CD14-positive monocyte (primary cell): ENCODE results near the gene HSPB1. TPM values are rescaled to one million over a fixed set of nuclear protein-coding genes. Genes with fewer than 3 reads are reported as not detected.

Experiments
- DNase-seq, 3 donors: peaks; one replicate each; pipeline ENCODE4 v3.0.0-alpha.2; 2011 to 2022
- H2AFZ ChIP-seq: 2 replicates; pipeline ENCODE4 v1.6.0; 2012; ENCODE audit warnings: mild to moderate bottlenecking, low read depth, low read length, inconsistent platforms; ENCODE audit not compliant: insufficient read depth, poor library complexity, severe bottlenecking
- H3K27ac ChIP-seq, 2 donors: 1 replicate in 1 of 2; 2 replicates in 1 of 2; pipeline ENCODE4 v1.5.1; 2012 to 2013; ENCODE audit warnings: low read length in 2 of 2, control low read depth in 1 of 2, inconsistent platforms in 1 of 2, low read depth in 1 of 2, mild to moderate bottlenecking in 1 of 2
- H3K27me3 ChIP-seq, 2 donors: one replicate each; pipeline versions ENCODE4 v1.6.0 to v1.6.1; 2011 to 2013; ENCODE audit warnings: low read length in 2 of 2; ENCODE audit not compliant: control insufficient read depth in 2 of 2, insufficient read depth in 2 of 2
- H3K36me3 ChIP-seq, 2 donors: replicated peaks in 1 of 2; 1 replicate in 1 of 2; 2 replicates in 1 of 2; pipeline versions ENCODE4 v1.5.1 to v1.6.1; 2012 to 2013; ENCODE audit warnings: low read length in 2 of 2, control low read depth in 1 of 2, inconsistent platforms in 1 of 2, mild to moderate bottlenecking in 1 of 2; ENCODE audit not compliant: insufficient read depth in 2 of 2, control insufficient read depth in 1 of 2
- H3K4me1 ChIP-seq, 2 donors: 1 replicate in 1 of 2; 2 replicates in 1 of 2; pipeline versions ENCODE4 v1.5.1 to v1.6.1; 2012 to 2013; ENCODE audit warnings: low read length in 2 of 2, control low read depth in 1 of 2, inconsistent platforms in 1 of 2, mild to moderate bottlenecking in 1 of 2, moderate library complexity in 1 of 2; ENCODE audit not compliant: insufficient read depth in 2 of 2, control insufficient read depth in 1 of 2
- H3K4me2 ChIP-seq: replicated peaks from 2 replicates; pipeline ENCODE3; 2012; ENCODE audit warnings: low read length, moderate library complexity, mild to moderate bottlenecking; ENCODE audit not compliant: poor library complexity, severe bottlenecking; ENCODE audit errors: extremely low read depth
- H3K4me3 ChIP-seq, 3 experiments: fragments of 200-600 bp in 1 of 3; sonication (generic) in 1 of 3; replicated peaks in 1 of 3; 1 replicate in 2 of 3; 2 replicates in 1 of 3; pipeline ENCODE4 v1.5.1; 2011 to 2013; ENCODE audit warnings: low read length in 3 of 3, mild to moderate bottlenecking in 3 of 3, control low read depth in 2 of 3, low read depth in 2 of 3, inconsistent platforms in 1 of 3, moderate library complexity in 1 of 3
- H3K79me2 ChIP-seq: 2 replicates; pipeline ENCODE4 v1.6.0; 2012; ENCODE audit warnings: mild to moderate bottlenecking, control low read depth, inconsistent platforms, low read length, moderate library complexity; ENCODE audit not compliant: insufficient read depth
- H3K9ac ChIP-seq: 2 replicates; pipeline ENCODE4 v1.6.0; 2017; ENCODE audit warnings: low read length, mild to moderate bottlenecking; ENCODE audit not compliant: insufficient read depth, poor library complexity, severe bottlenecking
- H3K9me3 ChIP-seq, 2 donors: replicated peaks in 1 of 2; 1 replicate in 1 of 2; 2 replicates in 1 of 2; pipeline versions ENCODE4 v1.5.1 to v1.6.1; 2012 to 2013; ENCODE audit warnings: low read length in 2 of 2, control low read depth in 1 of 2; ENCODE audit not compliant: control insufficient read depth in 1 of 2, insufficient read depth in 1 of 2
- H4K20me1 ChIP-seq: 2 replicates; pipeline ENCODE4 v1.6.0; 2012; ENCODE audit warnings: mild to moderate bottlenecking, low read length, control low read depth, moderate library complexity; ENCODE audit not compliant: insufficient read depth
- H3K27ac Mint-ChIP-seq, 7 donors: one replicate each; pipeline ENCODE4 v1.8.0; 2020; ENCODE audit warnings: mild to moderate bottlenecking in 7 of 7, mixed read lengths in 7 of 7, moderate library complexity in 6 of 7, inconsistent platforms in 2 of 7
- H3K27me3 Mint-ChIP-seq, 3 donors: one replicate each; pipeline ENCODE4 v1.8.0; 2021 to 2022; ENCODE audit warnings: low read depth in 3 of 3, mild to moderate bottlenecking in 3 of 3, mixed read lengths in 3 of 3, moderate library complexity in 3 of 3, inconsistent platforms in 1 of 3
- H3K36me3 Mint-ChIP-seq, 2 donors: one replicate each; pipeline ENCODE4 v1.8.0; 2020; ENCODE audit warnings: mixed read lengths in 2 of 2, inconsistent platforms in 1 of 2, mild to moderate bottlenecking in 1 of 2
- H3K4me1 Mint-ChIP-seq: one replicate; pipeline ENCODE4 v1.8.0; 2020; ENCODE audit warnings: mild to moderate bottlenecking, mixed read lengths
- H3K4me3 Mint-ChIP-seq, 2 donors: one replicate each; pipeline ENCODE4 v1.8.0; 2020; ENCODE audit warnings: mild to moderate bottlenecking in 2 of 2, mixed read lengths in 2 of 2, moderate library complexity in 1 of 2
- H3K9me3 Mint-ChIP-seq, 7 donors: one replicate each; pipeline ENCODE4 v1.8.0; 2020 to 2022; ENCODE audit warnings: mixed read lengths in 7 of 7, mild to moderate bottlenecking in 6 of 7, moderate library complexity in 6 of 7, inconsistent platforms in 2 of 7
- WGBS: methylation state at CpG from one replicate; pipeline ENCODE4 v1.1.5; 2013; ENCODE audit warnings: missing lambda C conversion rate; ENCODE audit not compliant: insufficient coverage; 5-methylcytosine and 5-hydroxymethylcytosine counted together
- intact Hi-C, 2 donors: fragments of 100-400 bp; cut with micrococcal nuclease; formaldehyde crosslinking; loops; one replicate each; pipeline versions ENCODE4 v1.15.0 to v1.15.1; 2023
- polyA plus RNA-seq, 3 donors: library from polyadenylated mRNA; depleted of rRNA in 1 of 3; unstranded in 2 of 3; stranded (reverse) in 1 of 3; fragments of 300-500 nt in 2 of 3; fragments of >200 nt in 1 of 3; fragmentation: Illumina TruSeq in 2 of 3; gene quantifications; 1 replicate in 2 of 3; 2 replicates in 1 of 3; pipeline ENCODE4 v1.2.3, GENCODE V29; 2012 to 2021
- TF ChIP-seq, protein P1 (sequence below): fragments of 200-600 bp; IDR thresholded peaks from one replicate; pipeline ENCODE4 v1.8.0; 2022; ENCODE audit warnings: antibody characterized with exemption, mild to moderate bottlenecking

Gene HSPB1
- polyA plus RNA-seq, 3 donors: 8.3 to 20.7 (median 8.9) TPM

DNA sequence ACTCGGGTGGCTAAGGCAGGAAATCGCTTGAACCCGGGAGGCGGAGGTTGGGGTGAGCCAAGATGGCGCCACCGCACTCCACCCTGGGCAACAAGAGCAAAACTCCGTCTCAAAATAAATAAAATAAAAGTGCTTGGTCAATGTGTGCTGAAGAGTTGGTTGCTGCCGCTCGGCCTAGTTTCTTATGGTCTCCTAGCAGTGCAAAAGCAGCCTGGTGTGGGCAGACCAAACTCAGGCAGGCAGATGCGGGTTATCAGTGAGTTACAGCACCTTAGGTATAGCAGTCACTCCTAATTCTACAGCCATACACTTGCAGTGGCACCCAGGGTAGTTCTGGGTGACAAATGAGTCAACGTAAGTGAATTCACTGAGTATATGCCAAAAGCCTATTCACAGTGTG lies 22.6 kb downstream of the HSPB1 start:
- no peaks in the 10 kb centered on the region for H3K27me3 ChIP-seq
- no peak overlapping the region for H2AFZ ChIP-seq
- no peak overlapping the region for H3K9ac ChIP-seq
- peaks cover 12% of the 10 kb centered on the region for H3K4me1 Mint-ChIP-seq
- no peak overlapping the region for H3K27ac ChIP-seq
- H3K27me3 Mint-ChIP-seq: no peaks in the 10 kb centered on the region
- TF ChIP-seq, protein P1, sequence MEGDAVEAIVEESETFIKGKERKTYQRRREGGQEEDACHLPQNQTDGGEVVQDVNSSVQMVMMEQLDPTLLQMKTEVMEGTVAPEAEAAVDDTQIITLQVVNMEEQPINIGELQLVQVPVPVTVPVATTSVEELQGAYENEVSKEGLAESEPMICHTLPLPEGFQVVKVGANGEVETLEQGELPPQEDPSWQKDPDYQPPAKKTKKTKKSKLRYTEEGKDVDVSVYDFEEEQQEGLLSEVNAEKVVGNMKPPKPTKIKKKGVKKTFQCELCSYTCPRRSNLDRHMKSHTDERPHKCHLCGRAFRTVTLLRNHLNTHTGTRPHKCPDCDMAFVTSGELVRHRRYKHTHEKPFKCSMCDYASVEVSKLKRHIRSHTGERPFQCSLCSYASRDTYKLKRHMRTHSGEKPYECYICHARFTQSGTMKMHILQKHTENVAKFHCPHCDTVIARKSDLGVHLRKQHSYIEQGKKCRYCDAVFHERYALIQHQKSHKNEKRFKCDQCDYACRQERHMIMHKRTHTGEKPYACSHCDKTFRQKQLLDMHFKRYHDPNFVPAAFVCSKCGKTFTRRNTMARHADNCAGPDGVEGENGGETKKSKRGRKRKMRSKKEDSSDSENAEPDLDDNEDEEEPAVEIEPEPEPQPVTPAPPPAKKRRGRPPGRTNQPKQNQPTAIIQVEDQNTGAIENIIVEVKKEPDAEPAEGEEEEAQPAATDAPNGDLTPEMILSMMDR: no peak
- peaks cover 57% of the 10 kb centered on the region for H3K79me2 ChIP-seq
- peaks cover 0 to 2% (median 0%) of the 10 kb centered on the region in 7 donors for H3K9me3 Mint-ChIP-seq
- H3K4me2 ChIP-seq: no peak overlapping the region
- H3K4me1 ChIP-seq: no peaks in the 10 kb centered on the region
- H3K36me3 ChIP-seq: peaks cover 44 to 75% of the 10 kb centered on the region in 2 donors
- peak overlapping the region in 2 of 7 donors; percentile 33 to 65 for H3K27ac Mint-ChIP-seq
- intact Hi-C loops: no loop called here
- no peaks in the 10 kb centered on the region for H3K9me3 ChIP-seq
- 100% methylated on average over 4 of the region's 11 CpGs for WGBS
- H3K4me3 ChIP-seq: no peak overlapping the region
- no peak for DNase-seq
- peaks cover 40 to 72% of the 10 kb centered on the region in 2 donors for H3K36me3 Mint-ChIP-seq
- no peak overlapping the region for H3K4me3 Mint-ChIP-seq
- peaks cover 87% of the 10 kb centered on the region for H4K20me1 ChIP-seq

DNA sequence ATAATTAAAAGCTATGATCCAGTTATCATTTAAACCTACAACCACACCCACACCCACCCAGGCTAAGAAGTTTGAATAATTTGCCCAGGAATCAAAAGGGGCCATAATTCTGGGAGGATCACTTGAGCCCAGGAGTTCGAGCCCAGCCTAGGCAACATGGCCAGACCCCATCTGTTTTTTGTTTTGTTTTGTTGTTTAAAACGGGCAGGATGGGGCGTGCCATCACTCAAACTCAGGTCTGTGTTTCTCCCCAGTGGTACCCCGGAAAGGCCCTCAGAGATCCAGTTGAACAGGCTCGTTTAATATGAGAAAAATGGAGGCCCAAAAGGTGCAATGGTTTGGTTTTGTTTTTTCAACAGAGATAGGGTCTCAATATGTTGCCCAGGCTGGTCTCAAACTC lies 23.3 kb downstream of the HSPB1 start:
- H3K27me3 Mint-ChIP-seq: no peaks in the 10 kb centered on the region
- Histone ChIP-seq H3K4me2 (no peak overlapping the region), H3K36me3 (peaks cover 46 to 76% of the 10 kb centered on the region in 2 donors), H2AFZ (no peak overlapping the region), H3K4me1 (no peaks in the 10 kb centered on the region), H3K27ac (no peak overlapping the region), H3K79me2 (peaks cover 65% of the 10 kb centered on the region), H3K9ac (no peak overlapping the region), H3K27me3 (no peaks in the 10 kb centered on the region), H4K20me1 (peaks cover 94% of the 10 kb centered on the region), H3K4me3 (no peak overlapping the region), H3K9me3 (no peaks in the 10 kb centered on the region)
- H3K4me3 Mint-ChIP-seq: no peak overlapping the region
- DNase-seq: no peak
- no peak overlapping the region for H3K27ac Mint-ChIP-seq
- intact Hi-C loops: no loop called here
- H3K9me3 Mint-ChIP-seq: no peaks in the 10 kb centered on the region
- 96% methylated on average over 5 of the region's 5 CpGs for WGBS
- peaks cover 41 to 74% of the 10 kb centered on the region in 2 donors for H3K36me3 Mint-ChIP-seq
- TF ChIP-seq, protein P1: no peak
- peaks cover 19% of the 10 kb centered on the region for H3K4me1 Mint-ChIP-seq
